ENCODE measurements around the gene GABRG1.

DNA sequence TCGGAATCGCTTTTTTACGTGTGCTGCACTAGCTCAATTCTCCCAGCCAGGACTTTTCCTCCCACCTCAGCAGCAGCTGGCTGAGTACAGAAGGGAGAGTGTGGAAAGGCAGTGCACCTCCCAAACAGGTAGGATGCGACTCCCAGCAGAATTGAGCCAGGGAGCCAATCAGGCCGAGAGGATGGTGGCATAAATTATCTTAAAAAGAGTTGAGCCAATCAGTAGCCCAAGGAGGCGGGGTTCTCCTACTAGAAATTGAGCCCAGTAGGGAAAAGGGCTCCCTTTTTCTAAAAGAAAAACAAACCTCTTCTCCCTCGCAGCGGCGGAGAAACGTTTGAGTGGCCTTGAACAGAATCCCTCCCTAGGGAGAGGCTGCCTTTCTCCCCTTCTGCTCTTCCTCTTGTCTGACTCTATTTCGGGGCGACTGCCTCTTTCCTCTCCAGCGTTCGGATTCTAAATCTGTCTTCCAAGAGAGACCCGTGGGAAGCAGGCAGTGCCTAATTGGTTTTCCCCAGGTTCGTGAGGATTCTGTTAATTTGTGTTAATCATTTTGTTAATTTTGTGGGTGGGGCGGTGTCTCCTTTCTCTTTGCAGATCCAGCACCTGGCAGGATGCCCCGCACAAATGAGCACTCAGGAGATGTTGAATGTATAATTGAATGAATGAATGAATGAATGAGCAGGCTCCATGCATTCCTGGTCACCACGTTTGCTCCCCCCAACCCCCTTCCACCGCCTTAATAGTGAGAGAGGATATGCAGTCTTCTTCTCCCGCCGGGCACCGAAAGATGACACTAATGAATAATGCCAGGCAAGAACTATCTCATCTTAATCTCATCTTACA is at the start of gene GABRG1:
- no peak for TF ChIP-seq SUZ12 (IDR thresholded peaks at IDR 0.05; ENCODE audit: extremely low read depth, insufficient read depth, insufficient read length)
- TF ChIP-seq ZNF274 (IDR thresholded peaks at IDR 0.05; ENCODE audit: low read depth, low read length), result no peak
- no peak for TF ChIP-seq YY1 (IDR thresholded peaks at IDR 0.05; ENCODE audit: insufficient read depth, insufficient read length)
